Neutrophil (primary cell): ENCODE measurements around the gene CDK13.

Source experiments
- H3K27ac ChIP-seq: fragments of 200-600 bp; sonication (generic); 2 replicates; pipeline ENCODE4 v1.5.1; 2016; ENCODE audit warnings: mild to moderate bottlenecking, moderate library complexity
- H3K27me3 ChIP-seq: fragments of 200-600 bp; sonication (generic); 2 replicates; pipeline ENCODE4 v1.6.0; 2016; ENCODE audit warnings: mild to moderate bottlenecking
- H3K36me3 ChIP-seq: fragments of 200-600 bp; sonication (generic); 2 replicates; pipeline ENCODE4 v1.5.1; 2017
- H3K4me1 ChIP-seq, 2 experiments: fragments of 200-600 bp in 1 of 2; sonication (generic) in 1 of 2; 1 replicate in 1 of 2; 2 replicates in 1 of 2; pipeline versions ENCODE4 v1.5.1 to v1.6.1; 2013 to 2016; ENCODE audit warnings: low read depth in 1 of 2, low read length in 1 of 2, mild to moderate bottlenecking in 1 of 2, moderate library complexity in 1 of 2; ENCODE audit not compliant: control insufficient read depth in 1 of 2, insufficient read depth in 1 of 2
- H3K4me3 ChIP-seq, 2 experiments: fragments of 200-600 bp in 1 of 2; sonication (generic) in 1 of 2; 1 replicate in 1 of 2; 2 replicates in 1 of 2; pipeline ENCODE4 v1.5.1; 2013 to 2016; ENCODE audit warnings: low read depth in 1 of 2, low read length in 1 of 2, mild to moderate bottlenecking in 1 of 2, moderate library complexity in 1 of 2
- H3K9me3 ChIP-seq: fragments of 200-600 bp; sonication (generic); 2 replicates; pipeline ENCODE4 v1.5.1; 2016
- TF ChIP-seq, protein P1 (sequence below): fragments of 200-600 bp; sonication (generic); IDR thresholded peaks from 2 replicates; pipeline ENCODE4 v1.5.1; 2016; ENCODE audit warnings: antibody characterized with exemption

Gene CDK13

DNA sequence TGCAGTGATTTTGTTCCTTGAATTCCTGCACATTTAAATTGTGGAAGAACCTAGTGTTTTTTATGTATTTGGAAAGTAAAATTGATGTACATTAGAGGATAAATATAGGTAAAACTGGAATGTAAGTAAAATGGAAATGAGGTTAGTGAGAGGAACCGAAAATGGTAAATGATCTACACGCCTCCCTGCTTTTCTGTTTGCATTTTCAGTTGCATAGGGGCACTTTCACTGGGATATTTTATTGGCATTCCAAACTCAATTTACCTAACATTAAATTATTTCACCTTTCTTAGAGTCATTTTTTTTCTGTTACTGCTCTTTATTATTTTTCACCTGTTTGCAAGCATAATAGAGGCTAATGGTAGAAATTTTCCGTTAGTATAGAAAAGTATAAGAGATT is 8.0 kb downstream of the CDK13 start:
- TF ChIP-seq, protein P1, sequence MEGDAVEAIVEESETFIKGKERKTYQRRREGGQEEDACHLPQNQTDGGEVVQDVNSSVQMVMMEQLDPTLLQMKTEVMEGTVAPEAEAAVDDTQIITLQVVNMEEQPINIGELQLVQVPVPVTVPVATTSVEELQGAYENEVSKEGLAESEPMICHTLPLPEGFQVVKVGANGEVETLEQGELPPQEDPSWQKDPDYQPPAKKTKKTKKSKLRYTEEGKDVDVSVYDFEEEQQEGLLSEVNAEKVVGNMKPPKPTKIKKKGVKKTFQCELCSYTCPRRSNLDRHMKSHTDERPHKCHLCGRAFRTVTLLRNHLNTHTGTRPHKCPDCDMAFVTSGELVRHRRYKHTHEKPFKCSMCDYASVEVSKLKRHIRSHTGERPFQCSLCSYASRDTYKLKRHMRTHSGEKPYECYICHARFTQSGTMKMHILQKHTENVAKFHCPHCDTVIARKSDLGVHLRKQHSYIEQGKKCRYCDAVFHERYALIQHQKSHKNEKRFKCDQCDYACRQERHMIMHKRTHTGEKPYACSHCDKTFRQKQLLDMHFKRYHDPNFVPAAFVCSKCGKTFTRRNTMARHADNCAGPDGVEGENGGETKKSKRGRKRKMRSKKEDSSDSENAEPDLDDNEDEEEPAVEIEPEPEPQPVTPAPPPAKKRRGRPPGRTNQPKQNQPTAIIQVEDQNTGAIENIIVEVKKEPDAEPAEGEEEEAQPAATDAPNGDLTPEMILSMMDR: no peak
- H3K36me3 ChIP-seq: peaks cover 3% of the 10 kb centered on the region
- no peak overlapping the region for H3K27ac ChIP-seq
- H3K9me3 ChIP-seq: no peaks in the 10 kb centered on the region
- H3K4me1 ChIP-seq: peaks cover 31 to 32% of the 10 kb centered on the region in 2 experiments
- H3K4me3 ChIP-seq: no peak overlapping the region
- no peaks in the 10 kb centered on the region for H3K27me3 ChIP-seq

DNA sequence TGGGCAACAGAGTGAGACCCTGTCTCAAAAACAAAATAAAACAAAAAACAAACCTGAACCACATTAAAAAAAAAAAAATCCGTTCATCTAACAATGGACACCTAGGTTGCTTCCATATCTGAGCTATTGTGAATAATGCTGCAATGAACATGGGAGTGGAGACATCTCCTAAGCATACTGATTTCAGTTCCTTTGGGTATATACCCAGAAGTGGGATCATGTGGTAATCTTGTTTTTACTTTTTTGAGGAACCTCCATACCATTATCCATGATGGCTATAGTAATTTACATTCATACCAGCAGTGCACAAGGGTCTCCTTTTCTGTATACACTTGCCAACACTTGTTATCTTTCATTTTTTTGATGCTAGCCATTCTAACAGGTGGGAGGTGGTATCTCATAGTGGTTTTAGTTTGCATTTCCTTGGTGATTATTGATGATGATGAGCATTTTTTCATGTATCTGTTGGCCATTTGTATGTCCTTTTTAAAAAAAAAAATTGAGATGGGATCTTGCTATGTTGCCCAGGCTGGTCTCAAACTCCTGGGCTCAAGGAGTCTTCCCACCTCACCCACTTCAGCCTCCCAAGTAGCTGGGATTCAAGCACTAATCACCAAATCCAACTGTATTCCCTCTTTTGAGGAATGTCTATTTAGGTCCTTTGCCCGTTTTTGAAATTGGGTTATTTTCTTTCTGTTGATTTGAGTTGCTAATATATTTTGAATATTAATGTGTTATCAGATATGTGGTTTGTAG is 17.5 kb downstream of the CDK13 start:
- Histone ChIP-seq H3K27me3 (no peaks in the 10 kb centered on the region), H3K27ac (no peak overlapping the region), H3K4me3 (no peak overlapping the region), H3K4me1 (peaks cover 4% of the 10 kb centered on the region in 2 experiments), H3K36me3 (no peaks in the 10 kb centered on the region), H3K9me3 (no peaks in the 10 kb centered on the region)
- TF ChIP-seq, protein P1: no peak

DNA sequence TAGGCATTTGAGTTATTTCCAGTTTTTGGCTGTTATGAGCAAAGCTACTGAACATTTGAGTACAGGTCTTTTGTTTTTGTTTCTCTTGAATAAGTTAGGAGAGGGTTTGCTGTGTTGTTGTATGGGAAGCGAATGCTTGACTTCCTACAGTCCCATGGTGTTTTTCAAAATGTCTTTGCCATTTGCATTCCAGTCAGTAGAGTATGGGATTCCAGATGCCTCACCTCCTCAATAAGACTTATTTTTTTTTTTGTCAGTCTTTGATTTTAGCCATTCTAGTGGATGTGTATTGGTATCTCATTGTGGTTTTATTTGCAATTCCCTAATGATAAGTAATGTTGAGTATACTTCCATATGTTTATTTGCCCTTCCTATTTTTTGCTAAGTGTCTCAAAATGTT is 19.4 kb downstream of the CDK13 start:
- Histone ChIP-seq H3K9me3 (no peaks in the 10 kb centered on the region), H3K27me3 (no peaks in the 10 kb centered on the region), H3K4me3 (no peak overlapping the region), H3K36me3 (no peaks in the 10 kb centered on the region), H3K27ac (no peak overlapping the region), H3K4me1 (peaks cover 4% of the 10 kb centered on the region in 2 experiments)
- TF ChIP-seq, protein P1: no peak

DNA sequence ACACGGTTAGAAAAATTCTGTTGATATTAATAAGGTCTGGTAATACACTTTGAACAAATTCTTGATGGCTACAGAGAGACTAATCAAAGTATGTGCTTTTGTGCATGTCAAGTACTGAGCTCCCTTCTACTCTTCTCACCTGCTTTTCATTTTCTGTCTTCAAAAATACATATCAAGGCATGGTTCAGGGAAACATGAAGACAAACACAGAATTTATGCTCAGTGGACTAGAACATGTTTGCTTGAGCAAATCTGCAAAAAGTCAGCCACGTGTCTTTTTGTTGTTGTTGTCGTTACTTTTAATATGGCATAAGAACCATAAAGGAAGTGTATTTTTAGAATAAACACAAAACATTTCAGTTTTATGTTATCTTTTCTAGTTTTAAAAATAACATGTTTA is 21.9 kb downstream of the CDK13 start:
- Histone ChIP-seq H3K4me3 (no peak overlapping the region), H3K27me3 (no peaks in the 10 kb centered on the region), H3K4me1 (peaks cover 3 to 4% of the 10 kb centered on the region in 2 experiments), H3K27ac (no peak overlapping the region), H3K36me3 (no peaks in the 10 kb centered on the region), H3K9me3 (no peaks in the 10 kb centered on the region)
- TF ChIP-seq, protein P1: no peak

DNA sequence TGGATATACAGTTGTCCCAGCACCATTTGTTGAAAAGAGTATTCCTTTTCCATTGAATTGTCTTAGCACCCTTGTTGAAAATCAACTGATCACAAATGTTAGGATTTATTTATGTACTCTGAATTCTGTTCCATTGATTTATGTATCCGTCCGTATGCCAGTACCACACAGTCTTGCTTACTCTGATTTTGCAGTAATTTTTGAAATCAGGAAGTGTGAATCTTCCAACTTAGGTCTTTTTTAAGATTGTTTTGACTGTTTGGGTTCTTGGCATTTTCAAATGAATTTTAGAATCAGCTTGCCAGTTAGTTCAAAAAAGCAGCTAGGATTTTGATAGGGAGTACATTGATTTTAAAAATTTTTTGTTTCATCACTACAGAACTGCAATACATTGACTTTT is 23.7 kb downstream of the CDK13 start:
- Histone ChIP-seq H3K9me3 (no peaks in the 10 kb centered on the region), H3K27me3 (no peaks in the 10 kb centered on the region), H3K27ac (peak overlapping the region; percentile 9), H3K4me1 (peaks cover 2 to 5% of the 10 kb centered on the region in 2 experiments), H3K36me3 (no peaks in the 10 kb centered on the region), H3K4me3 (no peak overlapping the region)
- TF ChIP-seq, protein P1: no peak
